HEK293 (cell line): ENCODE data around the gene TNFRSF4.

Experiments
- ATF2 ChIP-seq: fragments of 450-650 bp; formaldehyde crosslinking; IDR thresholded peaks from 2 replicates; pipeline ENCODE4 v1.5.1; 2016; ENCODE audit warnings: missing biosample characterization, missing genetic modification characterization, low read depth
- BCL11A ChIP-seq: fragments of 450-650 bp; formaldehyde crosslinking; IDR thresholded peaks from 2 replicates; pipeline ENCODE4 v1.5.1; 2016; ENCODE audit warnings: low read depth, missing biosample characterization, missing genetic modification characterization
- BCL11B ChIP-seq: fragments of 450-650 bp; formaldehyde crosslinking; IDR thresholded peaks from 2 replicates; pipeline ENCODE4 v1.5.1; 2016; ENCODE audit warnings: low read depth, missing biosample characterization, missing genetic modification characterization
- FEZF1 ChIP-seq: fragments of 450-650 bp; formaldehyde crosslinking; IDR thresholded peaks from 2 replicates; pipeline ENCODE4 v1.5.1; 2016; ENCODE audit warnings: missing biosample characterization, missing genetic modification characterization
- HOXC10 ChIP-seq: sonication (generic); formaldehyde crosslinking; IDR thresholded peaks from 2 replicates; pipeline ENCODE4 v1.8.1; 2023; ENCODE audit warnings: mild to moderate bottlenecking, missing genetic modification reagents
- KLF1 ChIP-seq: fragments of 450-650 bp; formaldehyde crosslinking; IDR thresholded peaks from 2 replicates; pipeline ENCODE4 v1.5.1; 2016; ENCODE audit warnings: missing biosample characterization, missing genetic modification characterization
- KLF9 ChIP-seq: fragments of 450-650 bp; formaldehyde crosslinking; IDR thresholded peaks from 2 replicates; pipeline ENCODE4 v1.5.1; 2016; ENCODE audit warnings: missing biosample characterization, missing genetic modification characterization, low read depth
- OVOL3 ChIP-seq: fragments of 450-650 bp; formaldehyde crosslinking; IDR thresholded peaks from 2 replicates; pipeline ENCODE4 v1.5.1; 2016; ENCODE audit warnings: missing biosample characterization, missing genetic modification characterization
- PRDM1 ChIP-seq: fragments of 450-650 bp; formaldehyde crosslinking; IDR thresholded peaks from 2 replicates; pipeline ENCODE4; 2016; ENCODE audit warnings: missing biosample characterization, missing genetic modification characterization
- RBAK ChIP-seq: fragments of 450-650 bp; formaldehyde crosslinking; IDR thresholded peaks from 2 replicates; pipeline ENCODE4 v1.5.1; 2016; ENCODE audit warnings: missing biosample characterization, missing genetic modification characterization
- SALL2 ChIP-seq: fragments of 450-650 bp; formaldehyde crosslinking; IDR thresholded peaks from 2 replicates; pipeline ENCODE4 v1.5.0; 2017; ENCODE audit warnings: missing biosample characterization, mild to moderate bottlenecking, missing genetic modification characterization, borderline replicate concordance
- TCF7L2 ChIP-seq: IDR thresholded peaks from 2 replicates; pipeline ENCODE4 v1.6.1; 2011; ENCODE audit warnings: low read depth, mild to moderate bottlenecking, inconsistent platforms, low read length, moderate library complexity, borderline replicate concordance
- TRIM28 ChIP-seq: IDR thresholded peaks from 2 replicates; pipeline ENCODE4 v1.6.1; 2011; ENCODE audit warnings: low read length, control low read depth, borderline replicate concordance
- ZBTB1 ChIP-seq: fragments of 450-650 bp; formaldehyde crosslinking; IDR thresholded peaks from 2 replicates; pipeline ENCODE4 v1.5.1; 2016; ENCODE audit warnings: missing biosample characterization, missing genetic modification characterization
- ZBTB20 ChIP-seq: fragments of 450-650 bp; formaldehyde crosslinking; IDR thresholded peaks from 2 replicates; pipeline ENCODE4 v1.5.1; 2016; ENCODE audit warnings: missing biosample characterization, missing genetic modification characterization
- ZBTB48 ChIP-seq: fragments of 450-650 bp; formaldehyde crosslinking; IDR thresholded peaks from 2 replicates; pipeline ENCODE4 v1.5.1; 2016; ENCODE audit warnings: missing biosample characterization, missing genetic modification characterization
- ZBTB8A ChIP-seq: fragments of 450-650 bp; formaldehyde crosslinking; IDR thresholded peaks from 2 replicates; pipeline ENCODE4 v1.5.1; 2016; ENCODE audit warnings: missing biosample characterization, missing genetic modification characterization
- ZNF121 ChIP-seq: fragments of 450-650 bp; formaldehyde crosslinking; IDR thresholded peaks from 2 replicates; pipeline ENCODE4 v1.5.1; 2016; ENCODE audit warnings: missing biosample characterization, missing genetic modification characterization
- ZNF184 ChIP-seq: fragments of 450-650 bp; IDR thresholded peaks from 2 replicates; pipeline ENCODE4 v1.5.1; 2018; ENCODE audit warnings: missing biosample characterization, mild to moderate bottlenecking, missing genetic modification characterization
- ZNF341 ChIP-seq: fragments of 450-650 bp; formaldehyde crosslinking; IDR thresholded peaks from 2 replicates; pipeline ENCODE4; 2016; ENCODE audit warnings: low read depth, missing biosample characterization, missing genetic modification characterization
- ZNF391 ChIP-seq: fragments of 450-650 bp; formaldehyde crosslinking; IDR thresholded peaks from 2 replicates; pipeline ENCODE4 v1.5.1; 2016; ENCODE audit warnings: low read depth, missing biosample characterization, missing genetic modification characterization, borderline replicate concordance
- ZNF398 ChIP-seq: fragments of 450-650 bp; formaldehyde crosslinking; IDR thresholded peaks from 2 replicates; pipeline ENCODE4 v1.5.1; 2017; ENCODE audit warnings: missing biosample characterization, missing genetic modification characterization
- ZNF416 ChIP-seq: fragments of 450-650 bp; formaldehyde crosslinking; IDR thresholded peaks from 2 replicates; pipeline ENCODE4 v1.5.1; 2016; ENCODE audit warnings: missing biosample characterization, missing genetic modification characterization
- ZNF501 ChIP-seq: fragments of 450-650 bp; formaldehyde crosslinking; IDR thresholded peaks from 2 replicates; pipeline ENCODE4 v1.5.1; 2016; ENCODE audit warnings: missing biosample characterization, missing genetic modification characterization
- ZNF521 ChIP-seq: fragments of 450-650 bp; formaldehyde crosslinking; IDR thresholded peaks from 2 replicates; pipeline ENCODE4 v1.5.1; 2017; ENCODE audit warnings: missing biosample characterization, mild to moderate bottlenecking, missing genetic modification characterization
- ZNF530 ChIP-seq: fragments of 450-650 bp; formaldehyde crosslinking; IDR thresholded peaks from 2 replicates; pipeline ENCODE4 v1.5.1; 2016; ENCODE audit warnings: low read depth, missing biosample characterization, missing genetic modification characterization
- ZNF548 ChIP-seq: fragments of 450-650 bp; formaldehyde crosslinking; IDR thresholded peaks from 2 replicates; pipeline ENCODE4 v1.5.1; 2016; ENCODE audit warnings: missing biosample characterization, missing genetic modification characterization
- ZNF560 ChIP-seq: fragments of 450-650 bp; formaldehyde crosslinking; IDR thresholded peaks from 2 replicates; pipeline ENCODE4 v1.5.1; 2017; ENCODE audit warnings: missing biosample characterization, missing genetic modification characterization, borderline replicate concordance
- ZNF585B ChIP-seq: fragments of 450-650 bp; formaldehyde crosslinking; IDR thresholded peaks from 2 replicates; pipeline ENCODE4 v1.5.1; 2016; ENCODE audit warnings: missing biosample characterization, missing genetic modification characterization
- ZNF701 ChIP-seq: fragments of 450-650 bp; formaldehyde crosslinking; IDR thresholded peaks from 2 replicates; pipeline ENCODE4 v1.5.1; 2016; ENCODE audit warnings: missing biosample characterization, missing genetic modification characterization
- ZNF791 ChIP-seq: fragments of 450-650 bp; formaldehyde crosslinking; IDR thresholded peaks from 2 replicates; pipeline ENCODE4 v1.5.1; 2016; ENCODE audit warnings: missing biosample characterization, missing genetic modification characterization
- ZSCAN30 ChIP-seq: fragments of 450-650 bp; IDR thresholded peaks from 2 replicates; pipeline ENCODE4 v1.5.1; 2018; ENCODE audit warnings: missing biosample characterization, mild to moderate bottlenecking, missing genetic modification characterization, moderate library complexity
- TF ChIP-seq, protein P1 (sequence below): fragments of 450-650 bp; formaldehyde crosslinking; optimal IDR thresholded peaks from 2 replicates; pipeline ENCODE3; 2016; ENCODE audit warnings: missing biosample characterization, mild to moderate bottlenecking, missing genetic modification characterization
- TF ChIP-seq, protein P2 (sequence below): fragments of 450-650 bp; formaldehyde crosslinking; IDR thresholded peaks from 2 replicates; pipeline ENCODE4 v1.5.1; 2016; ENCODE audit warnings: missing biosample characterization, missing genetic modification characterization
- TF ChIP-seq, protein P3 (sequence below): IDR thresholded peaks from 2 replicates; pipeline ENCODE4 v1.6.1; 2011; ENCODE audit warnings: mild to moderate bottlenecking, low read depth, low read length, borderline replicate concordance

TNFRSF4 gene

GRCh38 chr1:1200876-1201810 is 12.8 kb downstream of the TNFRSF4 start (continued):
- TF ChIP-seq ZNF398 (tag by site-specific recombination), result peak; percentile 61
- no peak for TF ChIP-seq ZNF548 (tag by site-specific recombination)
- no peak for TF ChIP-seq HOXC10 (CRISPR knock-in tag)
- TF ChIP-seq ZNF391 (tag by site-specific recombination), result no peak
- no peak for TF ChIP-seq BCL11A (tag by site-specific recombination)
- no peak for TF ChIP-seq RBAK (tag by site-specific recombination)
- TF ChIP-seq ZNF341 (tag by site-specific recombination), result no peak
- no peak for TF ChIP-seq ZNF560 (tag by site-specific recombination)
- TF ChIP-seq ATF2 (tag by site-specific recombination), result no peak
- peak; percentile 66 for TF ChIP-seq ZBTB8A
- TF ChIP-seq ZSCAN30, result peak; percentile 84
- TF ChIP-seq, protein P1, sequence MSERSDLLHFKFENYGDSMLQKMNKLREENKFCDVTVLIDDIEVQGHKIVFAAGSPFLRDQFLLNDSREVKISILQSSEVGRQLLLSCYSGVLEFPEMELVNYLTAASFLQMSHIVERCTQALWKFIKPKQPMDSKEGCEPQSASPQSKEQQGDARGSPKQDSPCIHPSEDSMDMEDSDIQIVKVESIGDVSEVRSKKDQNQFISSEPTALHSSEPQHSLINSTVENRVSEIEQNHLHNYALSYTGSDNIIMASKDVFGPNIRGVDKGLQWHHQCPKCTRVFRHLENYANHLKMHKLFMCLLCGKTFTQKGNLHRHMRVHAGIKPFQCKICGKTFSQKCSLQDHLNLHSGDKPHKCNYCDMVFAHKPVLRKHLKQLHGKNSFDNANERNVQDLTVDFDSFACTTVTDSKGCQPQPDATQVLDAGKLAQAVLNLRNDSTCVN (tag by site-specific recombination), result peak; percentile 63
- no peak for TF ChIP-seq ZNF521 (tag by site-specific recombination)
- TF ChIP-seq KLF1 (tag by site-specific recombination), result peak; percentile 19; the same call in 1 of the 2 replicates
- TF ChIP-seq ZNF501 (tag by site-specific recombination), result no peak
- no peak for TF ChIP-seq ZNF416
- TF ChIP-seq TCF7L2, result no peak
- no peak for TF ChIP-seq ZBTB48 (tag by site-specific recombination)
- TF ChIP-seq ZNF184, result 0 out of 2 replicates have a peak, but pooled peaks have one; percentile 53
- TF ChIP-seq PRDM1 (tag by site-specific recombination), result no peak
- TF ChIP-seq ZBTB1 (tag by site-specific recombination), result no peak
- no peak for TF ChIP-seq ZNF585B (tag by site-specific recombination)
- no peak for TF ChIP-seq ZNF530 (tag by site-specific recombination)
- TF ChIP-seq SALL2 (tag by site-specific recombination), result no peak
- no peak for TF ChIP-seq ZNF791 (tag by site-specific recombination)
- TF ChIP-seq, protein P2, sequence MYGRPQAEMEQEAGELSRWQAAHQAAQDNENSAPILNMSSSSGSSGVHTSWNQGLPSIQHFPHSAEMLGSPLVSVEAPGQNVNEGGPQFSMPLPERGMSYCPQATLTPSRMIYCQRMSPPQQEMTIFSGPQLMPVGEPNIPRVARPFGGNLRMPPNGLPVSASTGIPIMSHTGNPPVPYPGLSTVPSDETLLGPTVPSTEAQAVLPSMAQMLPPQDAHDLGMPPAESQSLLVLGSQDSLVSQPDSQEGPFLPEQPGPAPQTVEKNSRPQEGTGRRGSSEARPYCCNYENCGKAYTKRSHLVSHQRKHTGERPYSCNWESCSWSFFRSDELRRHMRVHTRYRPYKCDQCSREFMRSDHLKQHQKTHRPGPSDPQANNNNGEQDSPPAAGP (tag by site-specific recombination), result 0 out of 2 replicates have a peak, but pooled peaks have one; percentile 21
- TF ChIP-seq KLF9 (tag by site-specific recombination), result 0 out of 2 replicates have a peak, but pooled peaks have one; percentile 15
- TF ChIP-seq TRIM28, result no peak
- TF ChIP-seq FEZF1 (tag by site-specific recombination), result no peak
- TF ChIP-seq ZNF121 (tag by site-specific recombination), result no peak
- TF ChIP-seq ZNF701 (tag by site-specific recombination), result no peak
- TF ChIP-seq ZBTB20 (tag by site-specific recombination), result no peak; the same call in 1 of the 2 replicates
- TF ChIP-seq BCL11B (tag by site-specific recombination), result no peak
- TF ChIP-seq, protein P3, sequence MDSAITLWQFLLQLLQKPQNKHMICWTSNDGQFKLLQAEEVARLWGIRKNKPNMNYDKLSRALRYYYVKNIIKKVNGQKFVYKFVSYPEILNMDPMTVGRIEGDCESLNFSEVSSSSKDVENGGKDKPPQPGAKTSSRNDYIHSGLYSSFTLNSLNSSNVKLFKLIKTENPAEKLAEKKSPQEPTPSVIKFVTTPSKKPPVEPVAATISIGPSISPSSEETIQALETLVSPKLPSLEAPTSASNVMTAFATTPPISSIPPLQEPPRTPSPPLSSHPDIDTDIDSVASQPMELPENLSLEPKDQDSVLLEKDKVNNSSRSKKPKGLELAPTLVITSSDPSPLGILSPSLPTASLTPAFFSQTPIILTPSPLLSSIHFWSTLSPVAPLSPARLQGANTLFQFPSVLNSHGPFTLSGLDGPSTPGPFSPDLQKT, result no peak
- no peak for TF ChIP-seq OVOL3 (tag by site-specific recombination)
